Jurkat, Clone E6-1 (cell line): ENCODE results near the gene IQGAP1. TPM values are rescaled to one million over a fixed set of nuclear protein-coding genes. Genes with fewer than 3 reads are reported as not detected.
"Not testable (repeated sequence)": the region's sequence is repeated elsewhere in the genome, so short reads cannot be mapped to it uniquely, and the experiment has no call there.

Experiments used
- DNase-seq: peaks from one replicate; pipeline ENCODE4 v3.0.0-alpha.2; 2011; ENCODE audit warnings: low read depth, low spot score
- H3K4me3 ChIP-seq: 2 replicates; pipeline ENCODE4 v1.5.1; 2011; ENCODE audit warnings: mild to moderate bottlenecking, low read length, control low read depth, moderate library complexity
- polyA plus RNA-seq: library from polyadenylated mRNA; unstranded; fragments of >200 nt; gene quantifications from one replicate; pipeline ENCODE4 v1.2.1, GENCODE V29; 2012; ENCODE audit warnings: missing spikeins; ENCODE audit not compliant: insufficient read length, insufficient read depth

IQGAP1 gene, protein sequence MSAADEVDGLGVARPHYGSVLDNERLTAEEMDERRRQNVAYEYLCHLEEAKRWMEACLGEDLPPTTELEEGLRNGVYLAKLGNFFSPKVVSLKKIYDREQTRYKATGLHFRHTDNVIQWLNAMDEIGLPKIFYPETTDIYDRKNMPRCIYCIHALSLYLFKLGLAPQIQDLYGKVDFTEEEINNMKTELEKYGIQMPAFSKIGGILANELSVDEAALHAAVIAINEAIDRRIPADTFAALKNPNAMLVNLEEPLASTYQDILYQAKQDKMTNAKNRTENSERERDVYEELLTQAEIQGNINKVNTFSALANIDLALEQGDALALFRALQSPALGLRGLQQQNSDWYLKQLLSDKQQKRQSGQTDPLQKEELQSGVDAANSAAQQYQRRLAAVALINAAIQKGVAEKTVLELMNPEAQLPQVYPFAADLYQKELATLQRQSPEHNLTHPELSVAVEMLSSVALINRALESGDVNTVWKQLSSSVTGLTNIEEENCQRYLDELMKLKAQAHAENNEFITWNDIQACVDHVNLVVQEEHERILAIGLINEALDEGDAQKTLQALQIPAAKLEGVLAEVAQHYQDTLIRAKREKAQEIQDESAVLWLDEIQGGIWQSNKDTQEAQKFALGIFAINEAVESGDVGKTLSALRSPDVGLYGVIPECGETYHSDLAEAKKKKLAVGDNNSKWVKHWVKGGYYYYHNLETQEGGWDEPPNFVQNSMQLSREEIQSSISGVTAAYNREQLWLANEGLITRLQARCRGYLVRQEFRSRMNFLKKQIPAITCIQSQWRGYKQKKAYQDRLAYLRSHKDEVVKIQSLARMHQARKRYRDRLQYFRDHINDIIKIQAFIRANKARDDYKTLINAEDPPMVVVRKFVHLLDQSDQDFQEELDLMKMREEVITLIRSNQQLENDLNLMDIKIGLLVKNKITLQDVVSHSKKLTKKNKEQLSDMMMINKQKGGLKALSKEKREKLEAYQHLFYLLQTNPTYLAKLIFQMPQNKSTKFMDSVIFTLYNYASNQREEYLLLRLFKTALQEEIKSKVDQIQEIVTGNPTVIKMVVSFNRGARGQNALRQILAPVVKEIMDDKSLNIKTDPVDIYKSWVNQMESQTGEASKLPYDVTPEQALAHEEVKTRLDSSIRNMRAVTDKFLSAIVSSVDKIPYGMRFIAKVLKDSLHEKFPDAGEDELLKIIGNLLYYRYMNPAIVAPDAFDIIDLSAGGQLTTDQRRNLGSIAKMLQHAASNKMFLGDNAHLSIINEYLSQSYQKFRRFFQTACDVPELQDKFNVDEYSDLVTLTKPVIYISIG (N-terminal part only)
- polyA plus RNA-seq = 61.1 TPM

DNA sequence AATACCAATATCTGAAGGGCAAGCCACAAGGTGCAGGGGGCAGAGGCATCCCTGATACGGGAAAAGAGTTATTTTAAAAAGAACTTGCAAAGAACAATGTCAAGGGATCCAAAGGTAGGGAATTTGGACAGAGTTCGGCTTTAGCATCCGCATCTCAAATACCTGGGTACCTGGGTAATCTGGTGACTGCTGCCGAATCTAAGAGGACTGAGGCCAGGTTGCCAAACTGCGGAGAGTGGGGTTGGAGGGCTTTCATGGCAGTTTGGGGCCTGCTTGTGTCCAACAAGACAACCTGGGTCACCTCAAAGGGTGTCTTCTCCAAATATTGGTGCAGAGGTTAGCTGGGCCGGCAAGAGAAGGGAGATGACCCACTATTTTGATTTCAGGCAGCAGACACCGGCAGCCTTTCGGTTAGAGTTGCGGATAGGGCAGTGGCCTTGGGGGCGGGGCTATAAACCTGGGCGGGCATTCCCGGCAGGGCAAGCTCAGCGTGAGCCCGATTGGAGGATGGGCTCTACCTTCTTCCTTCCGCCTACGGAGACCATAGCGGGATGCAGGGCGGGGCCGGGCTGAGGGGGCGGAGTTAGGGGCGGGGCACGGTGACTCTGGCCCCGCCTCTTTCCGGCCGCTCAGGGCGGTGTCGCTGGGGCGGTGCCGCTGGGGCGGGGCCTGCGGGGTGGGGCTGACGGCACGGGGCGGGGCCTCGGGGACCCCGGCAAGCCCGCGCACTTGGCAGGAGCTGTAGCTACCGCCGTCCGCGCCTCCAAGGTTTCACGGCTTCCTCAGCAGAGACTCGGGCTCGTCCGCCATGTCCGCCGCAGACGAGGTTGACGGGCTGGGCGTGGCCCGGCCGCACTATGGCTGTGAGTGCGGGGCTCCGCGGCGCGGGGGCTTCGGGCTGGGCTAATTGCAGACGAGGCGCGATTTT, at the start of gene IQGAP1:
IQGAP1 (plus strand) TSS at position 709 of the 928 bp plus-strand sequence; CDS start at position 809, 100 bp downstream.
- peak; percentile 93 for DNase-seq
- H3K4me3 ChIP-seq = peak within 1 kb of the TSS; percentile 88

DNA sequence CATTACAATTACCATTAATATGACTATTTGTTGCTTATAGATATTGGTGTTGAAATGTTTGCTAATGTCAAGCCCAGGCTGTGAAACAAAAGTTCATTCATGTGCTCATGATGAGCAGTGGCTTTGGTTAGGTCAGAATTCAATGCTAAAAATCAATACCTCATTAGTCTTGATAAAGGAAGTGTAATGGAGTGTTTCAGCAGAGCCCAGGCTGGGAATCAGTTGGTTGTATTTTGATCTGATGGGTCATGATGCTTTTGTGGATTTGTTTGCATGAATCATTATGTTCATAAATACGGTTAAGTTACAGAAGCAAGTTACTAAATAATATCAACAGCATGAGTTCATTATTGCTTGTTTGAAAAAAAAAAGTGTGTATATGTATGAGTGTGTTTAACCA, 49.5 kb upstream of the IQGAP1 start:
- H3K4me3 ChIP-seq = no peak overlapping the region
- DNase-seq = no peak

DNA sequence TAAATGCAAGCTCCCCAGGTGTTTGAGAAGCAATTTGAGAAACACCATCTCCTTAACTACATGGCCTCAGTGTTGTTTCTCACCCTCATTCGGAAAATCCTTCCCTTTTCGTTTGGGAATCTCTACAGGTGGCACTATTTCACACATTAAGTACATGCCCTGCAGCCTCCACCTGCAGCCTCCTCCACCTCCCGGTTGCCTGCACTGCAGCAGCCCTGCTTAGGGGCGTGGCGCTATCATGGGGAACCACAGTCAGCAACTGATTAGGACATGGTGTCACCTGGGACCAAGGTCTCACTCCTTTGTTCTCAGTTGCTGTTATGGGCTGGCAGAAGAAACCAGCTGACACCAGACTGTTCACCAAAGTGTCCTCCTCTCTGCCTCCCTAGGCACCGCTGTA, 47.7 kb upstream of the IQGAP1 start:
- peak; percentile 19 for DNase-seq
- H3K4me3 ChIP-seq = no peak overlapping the region

DNA sequence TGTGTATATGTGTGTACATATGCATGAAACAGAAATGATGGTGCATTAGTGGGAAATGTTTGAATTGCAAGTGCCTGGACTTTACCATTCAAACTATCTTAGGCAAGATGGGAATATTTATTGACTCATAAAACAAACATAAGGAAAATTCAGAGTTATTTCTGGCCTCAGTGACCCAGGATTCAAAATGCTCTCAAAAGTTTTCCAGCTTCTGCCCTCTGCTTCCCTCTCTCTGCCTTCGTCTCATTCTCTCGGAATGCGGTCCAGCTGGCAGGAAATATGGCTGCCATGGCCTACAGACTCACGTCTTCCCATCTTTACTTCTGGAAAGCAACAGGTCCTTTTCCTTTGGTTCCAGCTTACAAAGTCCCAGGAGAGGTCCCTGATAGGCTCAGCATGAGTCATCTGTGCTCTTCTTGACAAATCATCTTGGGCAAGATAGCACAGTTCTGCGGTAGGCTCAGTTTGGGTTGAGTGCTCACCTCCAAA, 44.7 kb upstream of the IQGAP1 start:
- H3K4me3 ChIP-seq = no peak overlapping the region
- no peak for DNase-seq

DNA sequence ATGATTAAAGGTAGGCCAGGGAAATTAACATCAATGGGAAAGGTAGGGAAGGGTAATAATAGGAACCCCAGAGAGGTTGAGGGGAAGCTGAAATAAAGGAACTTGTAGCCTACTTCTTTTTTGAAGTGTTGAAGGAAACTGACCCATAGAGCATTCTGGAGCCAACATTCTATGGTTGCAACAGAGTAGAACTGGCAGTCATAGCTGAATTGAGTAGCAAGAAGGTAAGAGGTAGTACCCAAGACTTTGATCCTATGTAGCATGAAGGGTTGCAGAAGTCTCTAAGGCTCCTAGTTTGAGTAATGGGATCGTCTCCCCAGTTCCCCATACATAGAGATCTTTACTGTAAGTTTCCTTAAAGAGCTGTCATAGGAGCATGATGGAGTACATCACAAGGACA, 43.4 kb upstream of the IQGAP1 start:
- no peak for DNase-seq

DNA sequence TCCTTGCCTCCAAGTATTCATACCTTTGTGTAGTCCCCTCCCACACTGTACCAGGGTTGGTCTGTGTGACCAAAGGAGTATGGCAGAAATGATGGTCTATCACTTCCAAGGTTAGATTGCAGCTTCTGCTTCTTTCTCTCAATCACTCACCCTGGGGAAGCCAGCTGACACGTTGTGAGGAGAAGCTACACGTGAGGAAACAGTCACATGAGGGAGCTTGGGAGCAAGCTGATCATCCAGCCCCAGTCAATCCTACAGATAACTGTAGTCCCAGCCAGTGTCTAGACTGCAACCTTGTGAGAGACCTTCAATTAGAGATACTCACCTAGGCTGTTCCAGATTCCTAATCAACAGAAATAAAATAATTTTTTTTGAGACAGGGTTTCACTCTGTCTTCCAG, 42.2 kb upstream of the IQGAP1 start:
- no peak overlapping the region for H3K4me3 ChIP-seq
- no peak for DNase-seq

More for the DNA sequence above, 43.4 kb upstream of the IQGAP1 start:
- H3K4me3 ChIP-seq = no peak overlapping the region

DNA sequence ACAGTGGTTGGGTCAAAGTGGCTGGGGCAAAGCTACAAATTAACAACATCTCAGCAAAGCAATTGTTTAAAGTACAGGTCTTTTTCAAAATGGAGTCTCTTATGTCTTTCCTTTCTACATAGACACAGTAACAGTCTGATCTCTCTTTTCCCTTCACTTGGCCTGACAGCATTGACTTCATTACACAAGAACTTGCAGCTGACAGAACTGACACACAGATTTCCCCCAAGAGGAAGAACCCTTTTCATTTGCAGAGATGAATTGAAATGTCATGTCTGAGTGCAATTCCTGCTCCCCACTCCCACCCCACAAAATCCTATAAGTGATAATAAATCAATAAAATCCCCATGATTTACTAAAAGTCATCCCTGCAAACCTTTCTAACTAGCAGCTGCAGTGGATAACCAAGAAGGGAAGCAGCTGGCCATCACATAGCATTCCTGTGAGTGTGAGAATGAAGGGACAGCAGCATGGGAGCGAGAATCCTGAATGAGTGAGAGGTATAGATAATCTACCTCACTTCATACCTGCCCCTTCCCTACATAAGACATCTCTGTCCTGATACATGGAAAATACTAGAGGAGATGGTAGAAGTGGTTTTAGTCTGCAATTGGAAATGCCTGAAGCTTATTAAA, 40.5 kb upstream of the IQGAP1 start:
- not testable (repeated sequence) for H3K4me3 ChIP-seq, DNase-seq

DNA sequence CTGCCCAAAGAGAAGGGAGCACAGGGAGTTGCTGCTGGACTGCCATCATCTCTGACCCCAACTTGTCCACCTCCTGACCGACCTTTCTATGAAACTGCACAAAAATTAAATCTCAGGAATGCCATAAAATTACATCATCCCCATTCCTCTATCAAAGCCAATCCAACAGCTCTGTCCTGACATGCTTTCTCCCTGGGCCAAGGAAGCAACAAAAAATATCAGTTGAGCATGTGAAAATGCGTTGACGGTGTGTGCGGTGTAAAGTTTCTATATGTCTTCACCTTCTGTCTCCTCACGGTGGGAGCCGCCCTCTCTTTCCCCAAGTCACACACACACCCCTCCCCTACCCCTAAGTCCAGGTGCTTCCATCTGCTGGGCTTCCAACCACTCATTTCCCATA, 39.6 kb upstream of the IQGAP1 start:
- H3K4me3 ChIP-seq = no peak overlapping the region
- DNase-seq = no peak

DNA sequence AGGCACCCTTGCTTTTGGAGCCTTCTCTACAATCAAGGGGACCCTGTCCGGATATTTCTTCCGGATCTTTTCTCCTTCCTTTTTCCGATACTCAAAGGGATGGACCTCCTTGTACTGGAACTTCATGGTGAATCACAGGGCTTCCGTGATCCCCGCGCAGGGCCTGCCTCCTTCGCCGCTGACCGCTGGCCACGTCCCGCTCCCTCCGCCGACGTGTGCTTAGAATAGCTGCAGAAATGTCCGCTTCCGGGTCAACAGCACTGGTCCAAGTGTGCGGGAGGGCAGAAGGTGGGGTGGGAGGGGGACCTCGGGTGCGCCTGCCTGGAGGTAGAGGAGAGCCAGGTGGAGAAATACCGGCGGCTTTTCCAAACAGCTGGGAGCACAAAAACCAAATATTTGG, 39.0 kb upstream of the IQGAP1 start:
- H3K4me3 ChIP-seq = no peak overlapping the region
- DNase-seq = no peak

DNA sequence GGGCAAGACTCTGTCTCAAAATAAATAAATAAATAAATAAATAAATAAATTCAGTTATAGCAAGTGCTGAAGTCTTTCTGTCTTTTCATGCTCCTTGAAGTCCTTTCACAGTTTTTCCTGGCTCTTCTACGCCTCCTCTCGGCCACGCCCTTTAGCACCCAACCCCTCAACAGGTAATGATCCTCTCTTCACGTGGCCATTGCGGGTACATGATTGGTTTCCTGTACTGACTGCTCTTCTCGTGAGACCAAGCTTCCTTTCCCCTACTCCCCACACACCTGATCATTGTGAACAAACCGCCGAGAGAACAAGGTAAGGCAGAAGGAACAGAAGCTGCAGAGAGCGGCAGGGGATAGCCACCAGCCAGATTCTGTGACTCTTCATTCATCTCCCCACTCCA, 38.2 kb upstream of the IQGAP1 start:
- H3K4me3 ChIP-seq = no peak overlapping the region
- DNase-seq = no peak

DNA sequence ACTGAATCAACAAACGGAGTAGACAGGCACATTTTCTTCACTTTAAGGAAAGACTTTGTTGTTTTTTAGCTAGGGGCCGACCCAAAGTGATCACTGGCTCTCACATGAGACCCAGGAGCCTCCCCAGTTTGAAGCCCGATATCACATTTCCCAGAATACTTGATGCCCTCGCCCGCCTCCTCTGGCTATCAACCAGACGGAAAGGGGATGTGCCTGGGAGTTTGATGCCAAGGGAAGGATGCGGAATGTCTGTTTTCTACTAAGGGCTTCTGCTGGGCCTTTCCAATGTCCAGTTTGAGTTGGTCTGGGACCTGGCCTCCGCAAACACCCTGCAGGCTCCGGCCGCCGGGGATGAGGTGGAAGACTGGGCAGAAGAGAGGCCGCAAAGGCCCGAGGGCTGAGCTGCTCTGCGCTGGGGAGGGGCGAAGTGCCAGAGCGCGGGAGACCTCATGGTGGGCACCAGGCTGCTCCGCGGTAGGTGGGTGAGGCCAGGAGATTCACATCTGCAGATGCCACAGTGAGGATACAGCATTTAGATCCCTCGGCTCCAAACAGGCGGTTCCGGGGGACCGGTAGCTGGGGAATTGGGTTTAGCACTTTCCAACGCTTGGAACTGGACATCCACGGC, 36.4 kb upstream of the IQGAP1 start:
- no peak for DNase-seq
- H3K4me3 ChIP-seq = peak overlapping the region; percentile 75

DNA sequence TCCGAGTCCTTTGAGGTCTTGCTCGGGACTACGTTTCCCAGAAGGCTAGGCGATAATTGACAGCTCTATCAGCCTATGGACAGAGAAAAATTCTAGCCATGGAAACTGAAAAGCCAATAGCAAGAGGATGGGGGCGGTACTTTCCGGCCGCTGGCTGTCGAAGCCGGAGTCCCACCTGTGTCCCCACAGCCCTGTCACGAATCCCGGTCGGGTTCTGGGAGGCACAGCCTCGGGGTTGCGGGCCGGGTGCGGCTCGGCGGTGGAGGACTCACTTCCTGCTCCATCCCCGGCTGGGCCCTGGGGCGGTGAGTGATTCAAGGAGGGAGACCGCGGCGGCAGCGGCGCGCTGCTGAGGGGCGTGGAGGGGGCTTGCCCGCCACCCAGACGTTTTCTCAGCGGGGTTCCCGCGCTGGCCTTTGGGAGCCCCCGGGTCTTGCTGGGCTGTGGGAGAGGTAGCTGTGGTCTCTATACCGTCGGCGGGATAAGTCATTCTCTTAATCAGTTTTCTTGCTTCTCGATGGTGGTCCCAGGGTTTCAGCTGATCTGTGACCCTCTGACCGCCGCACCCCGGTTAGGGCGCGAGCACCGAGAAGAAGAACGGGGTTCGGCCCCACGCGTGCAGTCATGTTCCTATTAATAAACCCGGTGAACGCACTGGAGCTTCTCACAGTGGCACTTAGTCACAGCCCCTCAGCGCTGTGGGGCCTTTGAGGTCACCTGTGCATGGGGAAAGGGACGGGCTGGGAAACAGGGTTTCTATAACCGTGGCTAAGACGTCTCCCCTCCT, 35.7 kb upstream of the IQGAP1 start, which contains the start of gene ZNF774:
ZNF774 (plus strand) TSS at position 178 of the 787 bp plus-strand sequence. CDS start 2,377 bp downstream, outside the sequence.
- peak within 1 kb of the TSS; percentile 75 for H3K4me3 ChIP-seq
- peak; percentile 96 for DNase-seq

DNA sequence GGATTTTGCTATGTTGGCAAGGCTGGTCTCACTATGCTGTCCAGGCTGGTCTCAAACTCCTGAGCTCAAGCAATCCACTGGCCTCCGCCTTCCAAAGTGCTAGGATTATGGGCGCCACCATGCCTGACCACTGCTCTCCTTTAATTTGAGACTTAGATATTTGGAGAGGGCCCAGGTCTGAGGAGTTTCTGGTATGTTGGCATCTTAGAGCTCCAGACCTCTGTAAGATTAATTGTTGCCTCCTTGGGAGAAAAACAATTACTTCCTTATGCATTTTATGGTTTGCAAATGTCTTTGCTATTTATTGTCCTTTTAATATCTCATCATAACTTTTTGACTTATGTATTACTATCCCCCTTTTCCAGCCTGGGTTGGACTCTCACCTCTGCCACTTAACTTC, 33.1 kb upstream of the IQGAP1 start:
- H3K4me3 ChIP-seq = no peak overlapping the region
- DNase-seq = no peak

DNA sequence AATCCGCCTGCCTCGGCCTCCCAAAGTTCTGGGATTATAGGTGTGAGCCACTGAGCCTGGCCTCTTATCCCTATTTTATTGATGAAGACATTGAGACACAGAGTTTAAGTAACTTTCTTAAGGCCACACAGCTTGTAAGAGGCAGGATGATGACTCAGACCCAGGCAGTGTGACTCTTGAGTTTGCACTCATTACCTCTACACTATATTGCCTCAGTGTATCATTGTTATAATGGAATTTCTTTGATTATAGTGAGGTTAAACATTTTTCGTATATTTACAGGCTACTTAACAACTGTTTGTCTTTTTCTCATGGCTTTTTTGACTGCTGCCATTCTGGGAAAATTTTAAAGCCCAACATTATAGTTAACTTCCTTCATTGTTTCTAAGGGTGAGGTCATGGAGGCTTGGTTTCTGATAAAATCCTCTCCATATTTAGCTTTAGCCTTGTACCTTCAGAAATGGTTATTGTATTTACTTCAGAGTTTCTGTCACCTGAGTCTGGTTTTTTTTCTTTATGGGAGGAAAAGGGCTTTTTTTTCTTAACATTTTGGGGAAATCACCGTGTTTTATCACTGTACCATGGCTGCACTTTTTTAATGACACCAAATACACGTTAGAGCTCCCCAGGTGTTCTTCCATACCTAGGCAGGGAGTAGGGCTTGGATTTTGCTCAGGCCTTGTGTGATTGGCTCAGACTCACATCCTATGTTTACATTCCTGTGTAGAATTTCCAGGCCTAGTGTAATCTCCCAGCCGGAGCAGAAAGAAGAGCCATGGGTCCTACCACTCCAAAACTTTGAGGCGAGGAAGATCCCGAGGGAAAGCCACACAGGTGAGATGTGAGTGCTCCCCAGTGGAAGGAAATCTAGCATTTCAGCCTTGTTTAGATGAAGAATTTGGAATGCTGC, 29.7 kb upstream of the IQGAP1 start:
- H3K4me3 ChIP-seq = no peak overlapping the region
- no peak for DNase-seq

DNA sequence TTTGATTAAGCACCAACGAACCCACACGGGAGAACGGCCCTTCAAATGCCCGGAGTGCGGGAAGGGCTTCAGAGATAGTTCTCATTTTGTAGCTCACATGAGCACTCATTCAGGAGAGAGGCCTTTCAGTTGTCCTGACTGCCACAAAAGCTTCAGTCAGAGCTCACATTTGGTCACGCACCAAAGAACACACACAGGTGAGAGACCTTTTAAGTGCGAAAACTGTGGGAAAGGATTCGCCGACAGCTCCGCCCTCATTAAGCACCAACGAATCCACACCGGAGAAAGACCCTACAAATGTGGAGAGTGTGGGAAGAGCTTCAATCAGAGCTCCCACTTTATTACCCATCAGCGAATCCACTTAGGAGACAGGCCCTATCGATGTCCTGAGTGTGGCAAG, 27.3 kb upstream of the IQGAP1 start:
- H3K4me3 ChIP-seq = no peak overlapping the region
- no peak for DNase-seq

DNA sequence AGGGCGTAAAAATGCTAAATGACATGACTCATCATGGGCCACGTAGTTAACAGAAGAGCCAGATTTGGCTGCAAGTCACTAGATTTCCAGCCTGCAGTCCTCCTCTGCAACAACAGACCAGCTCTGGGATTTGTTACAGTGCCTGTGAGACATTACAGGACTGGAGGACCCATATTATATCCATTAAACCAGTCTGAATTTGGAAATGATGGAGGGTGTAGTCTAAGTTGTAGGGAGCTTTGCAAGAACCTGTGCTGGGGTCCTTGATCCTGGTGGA, 25.2 kb upstream of the IQGAP1 start:
- H3K4me3 ChIP-seq = no peak overlapping the region
- DNase-seq = no peak
